GM12891 (cell line): ENCODE data around the gene RANGAP1.

Experiments used
- POLR2A ChIP-seq: IDR thresholded peaks from 2 replicates; pipeline ENCODE4 v1.6.1; 2011; ENCODE audit warnings: low read depth, low read length, control low read depth
- POLR2AphosphoS5 ChIP-seq: IDR thresholded peaks from 2 replicates; pipeline ENCODE4 v1.6.1; 2011; ENCODE audit warnings: low read depth, low read length, control low read depth
- TAF1 ChIP-seq: IDR thresholded peaks from 2 replicates; pipeline ENCODE4 v1.6.1; 2011; ENCODE audit warnings: low read depth, low read length, control low read depth

- peak; percentile 51; the same call in 1 of the 2 replicates for TF ChIP-seq TAF1
- TF ChIP-seq POLR2A: peak; percentile 82
- peak; percentile 84 for TF ChIP-seq POLR2AphosphoS5
Measured at GRCh38 chr22:41285820-41286638, at the start of gene RANGAP1.
